Measurements from ENCODE around the gene CYS1.

GRCh38 chr2:10126632-10127026 is 46.4 kb upstream of the CYS1 start:
- TF ChIP-seq CTCF (IDR thresholded peaks at IDR 0.05) (no peak), POLR2A (IDR thresholded peaks at IDR 0.05) (no peak)
